NT2/D1 (cell line): ENCODE data around the gene TMEM59L.
A peak's percentile ranks its signal among the peaks of the same experiment; 100 is the strongest.

Experiments
- DNase-seq: peaks from one replicate; pipeline ENCODE4 v3.0.0-alpha.2; 2011; ENCODE audit warnings: low read depth, low spot score
- H3K27me3 ChIP-seq: 2 replicates; pipeline ENCODE4 v1.6.0; 2011; ENCODE audit warnings: mild to moderate bottlenecking; ENCODE audit not compliant: insufficient read length, insufficient read depth
- H3K36me3 ChIP-seq: 2 replicates; pipeline ENCODE4 v1.6.1; 2011; ENCODE audit warnings: mild to moderate bottlenecking, low read length, mixed read lengths; ENCODE audit not compliant: insufficient read depth, insufficient read length
- H3K4me1 ChIP-seq: 2 replicates; pipeline ENCODE4 v1.5.1; 2011; ENCODE audit not compliant: insufficient read depth, insufficient read length
- H3K4me3 ChIP-seq: 2 replicates; pipeline ENCODE4 v1.5.1; 2011; ENCODE audit warnings: low read depth; ENCODE audit not compliant: insufficient read length
- H3K9ac ChIP-seq: 2 replicates; pipeline ENCODE4 v1.6.0; 2011; ENCODE audit warnings: low read depth; ENCODE audit not compliant: insufficient read length
- H3K9me3 ChIP-seq: 2 replicates; pipeline ENCODE4 v1.5.1; 2011; ENCODE audit warnings: mild to moderate bottlenecking, low read length; ENCODE audit not compliant: insufficient read depth
- SUZ12 ChIP-seq: IDR thresholded peaks from 2 replicates; pipeline ENCODE4 v1.6.1; 2011; ENCODE audit not compliant: insufficient read length, insufficient read depth; ENCODE audit errors: extremely low read depth
- YY1 ChIP-seq: IDR thresholded peaks from 2 replicates; pipeline ENCODE4 v1.6.1; 2011; ENCODE audit not compliant: insufficient read length, insufficient read depth
- ZNF274 ChIP-seq: IDR thresholded peaks from 2 replicates; pipeline ENCODE4 v1.6.1; 2011; ENCODE audit warnings: mild to moderate bottlenecking, low read depth, low read length

TMEM59L gene

DNA sequence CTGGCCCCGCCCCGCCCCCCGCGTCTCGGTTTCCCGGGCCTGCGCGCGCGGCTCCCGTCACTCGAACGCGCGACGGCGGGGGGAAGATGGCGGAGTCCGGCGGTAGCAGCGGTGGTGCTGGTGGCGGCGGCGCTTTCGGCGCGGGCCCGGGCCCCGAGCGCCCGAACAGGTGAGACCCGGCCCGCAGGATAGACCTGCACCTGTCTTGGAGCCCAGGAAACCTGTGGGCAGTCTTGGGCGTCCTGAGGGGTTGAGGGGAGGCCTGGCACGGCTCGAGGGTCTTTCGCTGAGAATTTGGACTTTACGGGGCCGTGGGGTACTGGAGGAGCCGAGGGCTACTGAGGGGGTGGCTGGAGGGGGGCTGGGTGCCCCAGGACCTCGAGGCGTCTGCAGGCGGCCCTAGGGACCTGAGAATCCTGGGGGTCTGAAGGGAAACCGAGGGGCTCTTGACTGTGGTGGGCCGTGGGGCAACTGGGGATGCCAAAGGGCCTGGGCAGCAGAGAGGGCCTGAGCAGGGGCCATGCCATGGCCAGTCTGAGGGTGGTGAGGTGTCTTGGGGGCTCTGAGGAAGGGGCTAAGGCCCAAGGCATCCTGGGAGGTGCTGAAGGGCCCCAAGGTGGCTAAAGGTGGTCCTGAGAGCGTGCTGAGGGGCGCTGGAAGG lies 24.4 kb downstream of the TMEM59L start, which contains the start of gene KLHL26:
Gene KLHL26 (plus strand): TSS at position 60 of the 661 bp plus-strand sequence. CDS start 27 bp downstream, at position 87.
- H3K4me1 ChIP-seq: peaks cover 14% of the 10 kb centered on the region
- H3K4me3 ChIP-seq: peak within 1 kb of the TSS; percentile 86
- no peak for DNase-seq
- peak within 1 kb of the TSS; percentile 81 for H3K9ac ChIP-seq
- no peaks in the 10 kb centered on the region for H3K9me3 ChIP-seq
- peaks cover 14% of the 10 kb centered on the region for H3K27me3 ChIP-seq
- no peaks in the 10 kb centered on the region for H3K36me3 ChIP-seq
- no peak for TF ChIP-seq YY1
- TF ChIP-seq ZNF274: no peak
- no peak for TF ChIP-seq SUZ12

DNA sequence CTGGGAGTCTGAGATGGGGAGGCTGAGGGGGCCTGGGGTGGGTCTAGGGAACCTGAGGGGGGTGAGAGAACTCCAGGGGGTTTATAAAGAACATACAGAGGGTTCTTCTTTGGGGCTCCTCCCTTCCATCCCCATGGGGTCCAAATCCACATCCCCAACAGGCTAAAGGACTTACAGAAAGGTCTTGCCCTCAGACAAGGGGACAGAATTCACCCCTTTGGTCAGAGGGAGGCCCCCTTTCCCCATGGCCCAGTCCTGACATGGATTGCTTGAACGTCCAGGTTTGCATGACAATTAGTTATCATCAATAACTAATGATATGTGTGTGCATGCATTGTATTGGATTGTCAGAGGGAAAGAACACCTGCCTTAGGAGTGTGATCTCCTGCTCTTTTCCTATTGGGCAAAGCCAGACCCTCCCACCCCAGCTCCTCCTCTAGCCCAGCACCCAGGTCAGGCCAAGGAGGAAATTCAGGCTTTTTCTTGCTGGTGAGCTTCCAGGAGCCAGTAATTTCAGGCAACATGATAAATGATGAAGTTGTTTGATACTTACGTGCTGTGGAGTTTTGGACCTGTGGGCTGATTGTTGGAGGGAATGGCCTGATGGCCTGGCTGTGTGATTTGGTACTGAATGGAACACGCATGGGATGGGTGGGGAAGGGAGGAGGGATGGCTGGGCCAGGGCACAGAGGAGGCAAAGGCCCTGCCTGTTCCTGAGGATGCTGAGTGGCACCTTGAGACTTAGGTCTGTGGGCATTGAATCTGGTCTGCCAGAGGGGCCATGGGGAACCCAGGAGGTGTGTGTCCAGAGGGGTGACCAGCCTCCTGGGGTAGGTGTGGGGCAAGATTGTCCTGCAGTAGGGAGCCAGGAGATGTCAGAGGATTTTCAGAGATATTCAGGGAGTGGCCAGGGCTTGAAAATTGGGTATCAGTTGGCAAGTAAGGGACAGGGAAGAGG lies 25.3 kb downstream of the TMEM59L start:
- Histone ChIP-seq H3K36me3 (no peaks in the 10 kb centered on the region), H3K9ac (peak overlapping the region; percentile 81), H3K4me3 (peak overlapping the region; percentile 86), H3K4me1 (peaks cover 14% of the 10 kb centered on the region), H3K27me3 (peaks cover 14% of the 10 kb centered on the region), H3K9me3 (no peaks in the 10 kb centered on the region)
- DNase-seq: no peak
- TF ChIP-seq ZNF274: no peak
- TF ChIP-seq SUZ12: no peak
- TF ChIP-seq YY1: no peak

- Histone ChIP-seq H3K4me3 (no peak overlapping the region), H3K27me3 (peaks cover 10% of the 10 kb centered on the region), H3K36me3 (no peaks in the 10 kb centered on the region), H3K4me1 (peaks cover 9% of the 10 kb centered on the region), H3K9ac (no peak overlapping the region), H3K9me3 (no peaks in the 10 kb centered on the region)
- TF ChIP-seq YY1: no peak
- TF ChIP-seq SUZ12: no peak
- no peak for TF ChIP-seq ZNF274
- DNase-seq: no peak
Observed at GRCh38 chr19:18639706-18640243, 27.1 kb downstream of the TMEM59L start.

- DNase-seq: no peak
- Histone ChIP-seq H3K27me3 (no peaks in the 10 kb centered on the region), H3K4me3 (no peak overlapping the region), H3K9me3 (no peaks in the 10 kb centered on the region), H3K4me1 (peaks cover 21% of the 10 kb centered on the region), H3K9ac (peak overlapping the region; percentile 39), H3K36me3 (no peaks in the 10 kb centered on the region)
- TF ChIP-seq YY1: no peak
- TF ChIP-seq SUZ12: no peak
- no peak for TF ChIP-seq ZNF274
Observed at GRCh38 chr19:18644196-18645034, 31.7 kb downstream of the TMEM59L start.

DNA sequence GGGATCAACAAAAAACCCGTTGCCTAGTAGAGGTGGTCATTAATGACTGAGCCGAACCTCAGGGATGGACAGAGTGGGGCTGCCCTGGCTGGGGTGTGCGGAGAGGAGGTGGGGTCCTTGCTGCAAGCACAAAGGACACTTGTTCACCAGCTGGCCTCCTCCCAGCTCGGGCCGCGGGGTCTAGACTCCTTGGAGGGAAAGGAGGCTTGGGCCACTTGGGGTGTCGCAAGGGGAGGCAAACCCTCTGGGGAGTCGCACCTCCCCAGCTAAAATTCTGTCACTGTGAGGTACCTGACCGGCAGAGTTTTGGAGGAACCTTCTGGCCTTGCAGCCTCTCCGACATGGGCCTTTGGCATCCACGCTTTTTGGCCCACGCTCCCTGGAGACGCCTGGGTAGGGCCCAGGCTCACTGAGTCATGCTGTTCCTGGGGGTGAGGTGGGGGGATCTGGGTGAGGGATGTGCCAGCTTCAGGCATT lies 32.4 kb downstream of the TMEM59L start:
- H3K9me3 ChIP-seq: no peaks in the 10 kb centered on the region
- no peak for DNase-seq
- peak overlapping the region; percentile 46 for H3K9ac ChIP-seq
- no peak overlapping the region for H3K4me3 ChIP-seq
- H3K27me3 ChIP-seq: no peaks in the 10 kb centered on the region
- H3K36me3 ChIP-seq: no peaks in the 10 kb centered on the region
- TF ChIP-seq SUZ12 (no peak), ZNF274 (no peak), YY1 (no peak)
- peaks cover 24% of the 10 kb centered on the region for H3K4me1 ChIP-seq

DNA sequence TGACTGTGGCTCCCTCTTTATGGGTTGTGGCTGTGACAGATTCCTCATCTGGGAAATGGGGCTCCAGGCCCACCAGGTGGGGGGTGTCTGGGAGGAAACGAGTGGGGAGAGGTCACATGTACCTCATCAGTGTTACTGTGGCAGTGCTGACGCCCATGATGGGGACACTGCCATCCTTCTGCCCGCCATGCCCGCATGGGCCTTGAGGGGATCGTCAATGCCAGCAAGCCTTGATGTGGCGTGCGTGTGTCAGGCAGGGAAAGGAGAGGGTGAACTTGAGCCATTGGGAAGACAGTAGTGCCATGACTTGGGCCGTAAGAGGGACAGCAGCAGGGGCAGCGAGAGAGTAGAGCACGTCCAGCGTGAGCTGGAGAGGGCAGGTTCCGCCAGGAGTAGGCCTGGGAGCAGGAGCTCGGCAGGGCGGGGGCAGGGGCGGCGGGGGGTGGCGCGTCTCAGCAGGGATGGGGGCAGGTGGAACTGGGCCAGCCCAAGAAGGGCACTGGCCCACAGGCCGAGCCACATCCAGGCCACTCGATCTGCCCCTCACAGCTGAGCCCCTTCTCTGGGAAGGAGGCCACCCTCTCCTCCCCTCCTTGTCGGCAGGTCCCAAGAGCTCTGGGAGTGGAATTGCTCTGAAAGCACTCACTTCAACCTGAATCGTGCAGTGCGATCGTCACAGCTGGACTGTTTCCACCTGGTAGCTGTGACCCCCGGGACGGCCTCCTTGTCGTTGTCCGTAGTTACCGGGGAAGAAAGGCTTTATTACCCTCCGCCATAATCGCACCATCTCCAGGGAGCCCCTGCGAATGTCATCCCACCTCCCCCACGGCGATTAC lies 34.1 kb downstream of the TMEM59L start:
- Histone ChIP-seq H3K4me3 (no peak overlapping the region), H3K4me1 (peaks cover 39% of the 10 kb centered on the region), H3K9ac (peak overlapping the region; percentile 17), H3K9me3 (no peaks in the 10 kb centered on the region), H3K27me3 (no peaks in the 10 kb centered on the region), H3K36me3 (no peaks in the 10 kb centered on the region)
- no peak for DNase-seq
- TF ChIP-seq YY1: no peak
- TF ChIP-seq SUZ12: no peak
- no peak for TF ChIP-seq ZNF274
